SU-DHL-6 (cell line): ENCODE results near the gene SKI.

Source experiments
- CTCF ChIP-seq: fragments of 200-600 bp; sonication (generic); IDR thresholded peaks from one replicate; pipeline ENCODE4 v1.5.1; 2017; ENCODE audit warnings: antibody characterized with exemption, mild to moderate bottlenecking, low read length, moderate library complexity; ENCODE audit not compliant: insufficient read depth, poor library complexity, severe bottlenecking
- EZH2phosphoT487 ChIP-seq: fragments of 200-600 bp; sonication (generic), shearing (Covaris generic); conservative IDR thresholded peaks from 2 replicates; pipeline ENCODE4 v1.6.1; 2018; ENCODE audit warnings: mild to moderate bottlenecking, antibody characterized with exemption, low read length, moderate library complexity, mixed read lengths

GRCh38 chr1:2328676-2329455 is 100.7 kb downstream of the SKI start:
- TF ChIP-seq CTCF (no peak), EZH2phosphoT487 (no peak)
